GM12864 (cell line): ENCODE measurements around the gene ANK2.

Experiments used
- DNase-seq: peaks from one replicate; pipeline ENCODE4 v3.0.0-alpha.2; 2011; ENCODE audit warnings: low read depth
- H3K4me3 ChIP-seq: 2 replicates; pipeline ENCODE4 v1.5.1; 2011; ENCODE audit warnings: mild to moderate bottlenecking, low read depth, low read length, control low read depth
- CTCF ChIP-seq: IDR thresholded peaks from 2 replicates; pipeline ENCODE4 v1.5.1; 2011; ENCODE audit warnings: low read depth, mild to moderate bottlenecking, moderate library complexity, low read length, control low read depth, inconsistent platforms; ENCODE audit errors: missing control alignments

ANK2 gene

GRCh38 chr4:113263274-113263673 lies 213.8 kb downstream of the ANK2 start:
- H3K4me3 ChIP-seq: no peak overlapping the region
- TF ChIP-seq CTCF: no peak
- no peak for DNase-seq

- TF ChIP-seq CTCF: no peak
- no peak overlapping the region for H3K4me3 ChIP-seq
- no peak for DNase-seq
Observed at GRCh38 chr4:113270520-113271319, 221.3 kb downstream of the ANK2 start.

GRCh38 chr4:113272523-113272922 lies 223.1 kb downstream of the ANK2 start:
- no peak for TF ChIP-seq CTCF
- no peak overlapping the region for H3K4me3 ChIP-seq
- no peak for DNase-seq

- no peak for TF ChIP-seq CTCF
- DNase-seq: no peak
- H3K4me3 ChIP-seq: no peak overlapping the region
Observed at GRCh38 chr4:113273721-113274220, 224.3 kb downstream of the ANK2 start.

- H3K4me3 ChIP-seq: no peak overlapping the region
- no peak for TF ChIP-seq CTCF
- no peak for DNase-seq
Observed at GRCh38 chr4:113276464-113277170, 227.2 kb downstream of the ANK2 start.

- peak; percentile 83 for TF ChIP-seq CTCF
- DNase-seq: peak; percentile 27
- no peak overlapping the region for H3K4me3 ChIP-seq
Observed at GRCh38 chr4:113278324-113278934, 229.0 kb downstream of the ANK2 start.
